GM21515 (cell line): ENCODE data around the gene LCN6.
"Not testable (repeated sequence)": the region's sequence is repeated elsewhere in the genome, so short reads cannot be mapped to it uniquely, and the experiment has no call there.

ENCODE experiments used
- ATAC-seq: cut with Tn5 transposase; IDR thresholded peaks from one replicate; pipeline ENCODE4 v1.9.1; 2021; ENCODE audit not compliant: unreplicated experiment

LCN6 gene

GRCh38 chr9:136784249-136784996 lies 36.1 kb upstream of the LCN6 start:
- no peak for ATAC-seq

DNA sequence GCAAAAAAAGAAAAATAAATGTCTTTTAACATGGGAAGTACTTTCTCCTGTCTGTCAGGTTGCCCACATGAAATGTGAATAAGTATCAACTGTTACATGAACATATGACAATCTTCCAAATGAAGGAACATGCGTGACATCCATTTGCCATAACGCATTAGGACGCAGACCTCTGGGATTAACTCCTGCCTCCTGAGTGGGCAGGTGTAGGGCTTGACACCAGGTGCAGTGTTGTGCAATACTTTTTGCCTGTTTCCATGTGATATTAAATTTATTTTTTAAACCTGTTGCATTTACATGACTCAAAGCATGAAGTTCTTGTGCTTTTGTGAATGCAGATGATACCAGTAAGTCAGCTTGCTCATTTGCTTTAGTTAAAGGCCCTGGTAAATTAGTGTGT lies 34.1 kb upstream of the LCN6 start:
- no peak for ATAC-seq

DNA sequence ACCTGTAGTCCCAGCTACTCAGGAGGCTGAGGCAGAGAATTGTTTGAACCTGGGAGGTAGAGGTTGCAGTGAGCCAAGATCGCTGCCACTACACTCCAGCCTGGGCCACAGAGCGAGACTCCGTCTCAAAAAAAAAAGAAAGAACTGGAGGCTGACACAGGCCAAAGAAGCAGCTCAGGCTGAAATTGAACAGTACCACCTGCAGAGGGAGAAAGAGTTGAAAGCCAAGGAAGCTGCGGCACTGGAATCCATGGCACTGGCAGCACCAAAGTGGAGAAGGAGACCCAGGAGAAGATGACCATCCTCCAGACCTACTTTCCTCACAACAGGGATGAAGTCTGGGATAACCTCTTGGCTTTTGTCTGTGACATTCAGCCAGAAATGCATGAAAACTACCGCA lies 31.5 kb upstream of the LCN6 start:
- no peak for ATAC-seq

GRCh38 chr9:136777359-136777758 lies 29.0 kb upstream of the LCN6 start:
- no peak for ATAC-seq

GRCh38 chr9:136776947-136777346 lies 28.6 kb upstream of the LCN6 start:
- no peak for ATAC-seq

GRCh38 chr9:136775191-136775590 lies 26.9 kb upstream of the LCN6 start:
- ATAC-seq, result no peak

DNA sequence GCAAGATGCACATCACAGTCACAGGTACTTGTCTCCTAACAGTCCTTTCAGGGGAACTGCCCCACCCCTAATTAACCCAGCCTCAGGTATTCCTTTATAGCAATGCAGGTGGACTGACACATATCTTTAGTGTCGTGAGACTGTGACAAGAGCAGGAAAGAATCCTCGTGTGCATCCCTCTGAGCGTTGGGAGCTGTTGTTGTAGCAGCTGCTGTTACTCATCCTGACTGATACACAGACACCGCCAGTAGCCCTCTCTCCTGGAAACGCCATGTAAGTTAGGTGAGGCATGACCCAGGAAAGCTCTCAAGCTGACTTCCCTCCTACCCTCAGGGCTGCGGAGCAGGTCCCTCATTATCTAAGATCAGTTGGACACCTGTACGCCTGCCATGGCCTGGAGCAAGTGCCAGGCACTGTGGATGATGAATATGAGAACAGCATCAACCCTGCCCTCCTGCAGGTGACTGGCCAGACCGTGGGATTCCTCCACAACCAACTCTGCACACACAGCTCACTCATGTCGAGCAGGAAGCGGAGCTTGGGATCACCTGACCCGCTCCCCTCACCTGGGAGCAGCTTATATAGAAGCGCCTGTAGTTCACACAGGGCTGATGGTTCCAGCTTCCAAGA lies 26.2 kb upstream of the LCN6 start:
- ATAC-seq, result no peak

GRCh38 chr9:136773386-136774044 lies 25.2 kb upstream of the LCN6 start:
- no peak for ATAC-seq

- no peak for ATAC-seq
Measured at GRCh38 chr9:136771907-136772415, 23.6 kb upstream of the LCN6 start.

GRCh38 chr9:136769710-136770191 lies 21.4 kb upstream of the LCN6 start:
- ATAC-seq, result no peak

DNA sequence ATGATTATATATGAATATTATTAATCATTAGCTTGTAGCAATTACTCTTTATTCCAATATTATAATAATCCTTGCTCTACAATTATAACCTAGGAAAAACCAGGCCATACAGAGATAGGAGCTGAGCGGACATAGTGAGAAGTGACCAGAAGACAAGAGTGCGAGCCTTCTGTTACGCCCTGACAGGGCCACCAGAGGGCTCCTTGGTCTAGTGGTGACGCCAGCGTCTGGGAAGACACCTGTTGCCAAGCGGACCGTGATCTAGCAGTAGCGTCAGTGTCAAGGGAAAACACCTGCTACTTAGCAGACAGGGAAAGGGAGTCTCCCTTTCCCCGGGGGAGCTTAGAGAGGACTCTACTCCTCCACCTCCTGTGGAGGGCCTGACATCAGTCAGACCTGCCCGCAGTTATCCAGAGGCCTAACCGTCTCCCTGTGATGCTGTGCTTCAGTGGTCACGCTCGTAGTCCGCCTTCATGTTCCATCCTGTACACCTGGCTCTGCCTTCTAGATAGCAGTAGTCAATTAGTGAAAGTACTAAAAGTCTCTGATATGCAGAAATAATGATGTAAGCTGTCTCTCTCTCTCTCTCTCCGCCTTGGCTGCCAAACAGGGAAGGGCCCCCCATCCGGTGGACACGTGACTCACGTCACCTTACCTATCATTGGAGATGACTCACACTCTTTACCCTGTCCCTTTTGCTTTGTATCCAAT lies 18.2 kb upstream of the LCN6 start:
- not testable (repeated sequence) for ATAC-seq

- ATAC-seq, result peak; percentile 52
Measured at GRCh38 chr9:136765745-136766409, 17.6 kb upstream of the LCN6 start.

- ATAC-seq, result no peak
Measured at GRCh38 chr9:136765041-136765440, 16.7 kb upstream of the LCN6 start.

DNA sequence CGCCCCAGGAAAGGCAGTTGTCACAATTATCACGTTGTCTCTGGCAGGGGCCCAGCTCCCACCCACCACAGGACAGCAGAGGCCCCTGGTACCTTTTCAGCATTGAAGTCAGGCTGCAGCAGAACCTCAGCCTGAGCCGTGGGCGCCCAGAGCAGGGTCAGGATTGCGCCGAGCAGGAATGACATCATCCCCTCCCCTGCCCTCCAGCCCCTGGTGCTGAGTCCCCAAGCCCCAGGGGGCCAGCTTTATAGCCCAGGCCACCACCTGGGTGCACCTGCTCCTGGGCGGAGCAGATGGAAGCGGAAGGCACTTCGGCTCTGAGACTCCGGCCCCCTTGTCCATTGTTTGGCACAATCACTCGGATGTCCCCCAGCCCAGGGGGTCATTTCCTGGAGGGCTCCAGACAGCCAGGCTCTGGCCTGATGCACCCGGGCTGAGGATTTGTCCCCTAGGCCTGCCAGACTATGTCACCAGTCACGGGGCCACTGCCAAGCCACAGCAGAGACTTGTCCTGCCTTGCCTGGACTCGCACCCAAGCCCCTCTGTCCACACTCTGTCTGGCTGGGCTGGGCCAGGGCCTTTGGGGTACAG lies 16.1 kb upstream of the LCN6 start, which contains the start of gene LCN15:
Gene LCN15, minus strand, starts transcription at position 218 of the 591 bp plus-strand sequence. Its CDS starts 30 bp downstream, at position 188.
- ATAC-seq, result no peak

- no peak for ATAC-seq
Measured at GRCh38 chr9:136763649-136764035, 15.3 kb upstream of the LCN6 start.

DNA sequence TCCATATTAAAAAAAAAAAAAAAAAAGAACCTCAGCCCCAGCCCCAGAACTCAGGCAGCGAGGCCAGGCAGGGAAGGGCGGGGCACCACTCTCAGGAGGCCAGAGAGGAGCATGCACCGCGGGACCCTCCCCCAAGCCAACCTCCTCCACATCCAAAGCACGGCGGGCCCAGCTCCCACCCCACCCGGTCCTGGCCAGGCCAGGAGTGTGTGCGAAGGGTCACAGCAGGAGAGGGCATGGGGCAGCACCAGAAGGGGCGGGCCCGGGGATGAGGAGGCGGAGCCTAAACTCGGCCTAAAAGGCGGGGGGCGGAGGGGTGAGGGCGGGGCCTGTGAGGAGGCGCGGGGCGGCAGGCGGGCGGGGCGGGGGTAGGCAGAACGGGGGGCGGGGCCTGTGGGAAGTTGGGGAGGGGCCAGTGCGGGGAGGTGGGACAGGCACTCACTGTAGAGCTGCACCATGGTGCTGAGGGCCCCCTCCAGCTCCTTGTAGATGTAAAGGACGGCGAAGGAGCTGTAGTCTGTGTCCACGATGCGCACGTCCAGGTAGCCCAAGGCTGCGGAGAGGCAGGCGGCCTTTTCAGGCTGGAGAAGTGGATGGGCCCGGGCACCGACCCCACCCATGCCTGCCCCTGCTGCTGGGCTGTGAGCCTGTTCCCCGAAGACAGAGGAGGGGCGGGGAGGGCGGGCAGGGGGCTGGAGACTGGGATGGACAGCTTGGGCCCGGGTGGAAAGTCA lies 14.8 kb upstream of the LCN6 start:
- ATAC-seq, result no peak

DNA sequence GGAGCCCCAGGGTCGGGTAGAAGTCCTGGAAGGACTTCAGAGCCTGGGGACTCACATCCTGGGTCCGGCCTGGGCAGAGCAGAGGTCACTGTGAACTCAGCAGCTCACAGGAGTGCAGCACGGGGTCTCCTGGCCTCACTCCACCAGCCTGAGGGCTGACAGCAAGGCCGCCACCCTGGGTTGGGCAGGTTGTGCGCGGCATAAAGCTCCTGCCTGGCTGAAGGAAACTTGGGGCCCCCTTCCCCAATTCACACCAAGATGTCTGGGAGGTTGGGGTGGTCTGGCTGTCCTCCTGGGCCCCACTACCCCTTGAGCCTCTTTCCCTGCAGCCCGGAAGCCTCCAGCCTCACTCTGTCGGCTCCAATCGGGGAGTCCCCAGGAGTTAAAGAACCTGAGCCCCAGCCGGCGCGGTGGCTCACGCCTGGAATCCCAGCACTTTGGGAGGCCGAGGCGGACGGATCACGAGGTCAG lies 13.9 kb upstream of the LCN6 start:
- ATAC-seq, result no peak

GRCh38 chr9:136761545-136761981 lies 13.2 kb upstream of the LCN6 start:
- no peak for ATAC-seq

DNA sequence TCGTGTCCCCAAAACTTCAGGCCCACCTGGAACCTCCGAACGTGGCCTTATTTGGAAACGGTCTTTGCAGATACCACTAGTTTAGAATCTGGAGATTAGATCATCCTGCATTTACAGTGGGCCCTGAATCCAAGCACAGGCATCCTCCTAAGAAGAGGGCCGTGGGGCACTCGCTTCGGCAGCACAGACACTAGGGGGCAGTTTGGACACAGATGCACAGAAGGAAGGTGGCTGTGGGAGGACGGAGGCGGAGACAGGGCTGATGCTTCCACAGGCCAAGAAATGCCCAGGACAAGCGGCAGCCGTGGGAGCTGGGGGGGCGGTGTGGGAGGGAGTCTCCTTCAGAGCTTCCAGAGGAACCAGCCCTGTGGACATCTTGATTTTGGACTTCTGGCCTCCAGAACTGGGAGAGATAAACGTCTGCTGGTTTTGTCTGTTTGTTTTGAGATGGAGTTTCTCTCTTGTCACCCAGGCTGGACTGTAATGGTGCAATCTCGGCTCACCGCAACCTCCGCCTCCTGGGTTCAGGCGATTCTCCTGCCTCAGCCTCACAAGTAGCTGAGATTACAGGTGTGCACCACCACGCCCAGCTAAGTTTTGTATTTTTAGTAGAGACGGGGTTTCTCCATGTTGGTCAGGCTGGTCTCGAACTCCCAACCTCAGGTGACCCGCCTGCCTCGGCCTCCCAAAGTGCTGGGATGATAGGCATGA lies 12.7 kb upstream of the LCN6 start:
- not testable (repeated sequence) for ATAC-seq
